AG09319 (cell line): ENCODE data around the gene DDX10.

ENCODE experiments used
- DNase-seq: peaks from one replicate; pipeline ENCODE4 v3.0.0-alpha.2; 2010; ENCODE audit warnings: low read depth; ENCODE audit errors: extremely low read depth
- CTCF ChIP-seq: IDR thresholded peaks from 2 replicates; pipeline ENCODE4 v1.5.1; 2011; ENCODE audit warnings: low read depth, mild to moderate bottlenecking, inconsistent platforms, low read length, moderate library complexity

The DDX10 gene

GRCh38 chr11:108672113-108672512 lies 7.2 kb downstream of the DDX10 start:
- no peak for TF ChIP-seq CTCF

GRCh38 chr11:108672786-108673185 lies 7.9 kb downstream of the DDX10 start:
- no peak for DNase-seq
- TF ChIP-seq CTCF = no peak

More at GRCh38 chr11:108672113-108672512, 7.2 kb downstream of the DDX10 start:
- no peak for DNase-seq

GRCh38 chr11:108679045-108679444 lies 14.2 kb downstream of the DDX10 start:
- no peak for DNase-seq
- no peak for TF ChIP-seq CTCF

- no peak for TF ChIP-seq CTCF
- DNase-seq = no peak
Measured at GRCh38 chr11:108680271-108680670, 15.4 kb downstream of the DDX10 start.

GRCh38 chr11:108685419-108686130 lies 20.7 kb downstream of the DDX10 start:
- TF ChIP-seq CTCF = no peak
- DNase-seq = no peak

GRCh38 chr11:108693852-108694251 lies 29.0 kb downstream of the DDX10 start:
- no peak for DNase-seq
- TF ChIP-seq CTCF = no peak

- DNase-seq = no peak
- no peak for TF ChIP-seq CTCF
Measured at GRCh38 chr11:108694846-108695245, 30.0 kb downstream of the DDX10 start.
